ENCODE results near the gene GRK4. TPM values are rescaled to one million over a fixed set of nuclear protein-coding genes. Genes with fewer than 3 reads are reported as not detected.

The GRK4 gene
- total RNA-seq, 1 donor from 2014 or later, result 12.0 TPM

- Mint-ChIP-seq H3K9me3 (ENCODE audit: low read depth) (no peaks in the 10 kb centered on the region), H3K4me1 (ENCODE audit: low read depth) (peaks cover 2% of the 10 kb centered on the region), H3K27me3 (ENCODE audit: low read depth) (peaks cover 9% of the 10 kb centered on the region), H3K27ac (ENCODE audit: unreplicated experiment) (no peak overlapping the region), H3K4me3 (ENCODE audit: unreplicated experiment) (no peak overlapping the region), H3K36me3 (ENCODE audit: low read depth) (no peaks in the 10 kb centered on the region)
- TF ChIP-seq, protein P1, sequence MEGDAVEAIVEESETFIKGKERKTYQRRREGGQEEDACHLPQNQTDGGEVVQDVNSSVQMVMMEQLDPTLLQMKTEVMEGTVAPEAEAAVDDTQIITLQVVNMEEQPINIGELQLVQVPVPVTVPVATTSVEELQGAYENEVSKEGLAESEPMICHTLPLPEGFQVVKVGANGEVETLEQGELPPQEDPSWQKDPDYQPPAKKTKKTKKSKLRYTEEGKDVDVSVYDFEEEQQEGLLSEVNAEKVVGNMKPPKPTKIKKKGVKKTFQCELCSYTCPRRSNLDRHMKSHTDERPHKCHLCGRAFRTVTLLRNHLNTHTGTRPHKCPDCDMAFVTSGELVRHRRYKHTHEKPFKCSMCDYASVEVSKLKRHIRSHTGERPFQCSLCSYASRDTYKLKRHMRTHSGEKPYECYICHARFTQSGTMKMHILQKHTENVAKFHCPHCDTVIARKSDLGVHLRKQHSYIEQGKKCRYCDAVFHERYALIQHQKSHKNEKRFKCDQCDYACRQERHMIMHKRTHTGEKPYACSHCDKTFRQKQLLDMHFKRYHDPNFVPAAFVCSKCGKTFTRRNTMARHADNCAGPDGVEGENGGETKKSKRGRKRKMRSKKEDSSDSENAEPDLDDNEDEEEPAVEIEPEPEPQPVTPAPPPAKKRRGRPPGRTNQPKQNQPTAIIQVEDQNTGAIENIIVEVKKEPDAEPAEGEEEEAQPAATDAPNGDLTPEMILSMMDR (IDR thresholded peaks at IDR 0.05), result no peak
- no peak for DNase-seq (ENCODE audit: low spot score)
Observed at GRCh38 chr4:3043282-3044020, 80.1 kb downstream of the GRK4 start.

GRCh38 chr4:3044870-3045819 lies 81.8 kb downstream of the GRK4 start:
- Mint-ChIP-seq H3K9me3 (ENCODE audit: low read depth) (no peaks in the 10 kb centered on the region), H3K4me1 (ENCODE audit: low read depth) (peaks cover 5% of the 10 kb centered on the region), H3K36me3 (ENCODE audit: low read depth) (no peaks in the 10 kb centered on the region), H3K27me3 (ENCODE audit: low read depth) (peaks cover 23% of the 10 kb centered on the region), H3K27ac (ENCODE audit: unreplicated experiment) (no peak overlapping the region), H3K4me3 (ENCODE audit: unreplicated experiment) (no peak overlapping the region)
- no peak for DNase-seq (ENCODE audit: low spot score)
- TF ChIP-seq, protein P1 (IDR thresholded peaks at IDR 0.05), result no peak

GRCh38 chr4:3046162-3046561 lies 82.8 kb downstream of the GRK4 start:
- Mint-ChIP-seq H3K9me3 (ENCODE audit: low read depth) (no peaks in the 10 kb centered on the region), H3K4me1 (ENCODE audit: low read depth) (peaks cover 5% of the 10 kb centered on the region)

GRCh38 chr4:3046623-3047022 lies 83.3 kb downstream of the GRK4 start:
- TF ChIP-seq, protein P1 (IDR thresholded peaks at IDR 0.05), result no peak
- no peak overlapping the region for H3K4me3 Mint-ChIP-seq (ENCODE audit: unreplicated experiment)

More at GRCh38 chr4:3046162-3046561, 82.8 kb downstream of the GRK4 start:
- Mint-ChIP-seq H3K27me3 (ENCODE audit: low read depth) (peaks cover 25% of the 10 kb centered on the region), H3K4me3 (ENCODE audit: unreplicated experiment) (no peak overlapping the region), H3K36me3 (ENCODE audit: low read depth) (no peaks in the 10 kb centered on the region), H3K27ac (ENCODE audit: unreplicated experiment) (no peak overlapping the region)
- no peak for DNase-seq (ENCODE audit: low spot score)
- TF ChIP-seq, protein P1 (IDR thresholded peaks at IDR 0.05), result no peak

More at GRCh38 chr4:3046623-3047022, 83.3 kb downstream of the GRK4 start:
- Mint-ChIP-seq H3K36me3 (ENCODE audit: low read depth) (no peaks in the 10 kb centered on the region), H3K27me3 (ENCODE audit: low read depth) (peaks cover 30% of the 10 kb centered on the region), H3K27ac (ENCODE audit: unreplicated experiment) (no peak overlapping the region), H3K9me3 (ENCODE audit: low read depth) (no peaks in the 10 kb centered on the region), H3K4me1 (ENCODE audit: low read depth) (peaks cover 5% of the 10 kb centered on the region)
- DNase-seq (ENCODE audit: low spot score), result no peak
